GM21576 (cell line): Measurements from ENCODE around the gene DRG1.
"Not testable (repeated sequence)": the region's sequence is repeated elsewhere in the genome, so short reads cannot be mapped to it uniquely, and the experiment has no call there.

Experiments
- ATAC-seq: cut with Tn5 transposase; IDR thresholded peaks from one replicate; pipeline ENCODE4 v1.9.1; 2021; ENCODE audit warnings: mild to moderate bottlenecking, moderate library complexity; ENCODE audit not compliant: unreplicated experiment

DRG1 gene

DNA sequence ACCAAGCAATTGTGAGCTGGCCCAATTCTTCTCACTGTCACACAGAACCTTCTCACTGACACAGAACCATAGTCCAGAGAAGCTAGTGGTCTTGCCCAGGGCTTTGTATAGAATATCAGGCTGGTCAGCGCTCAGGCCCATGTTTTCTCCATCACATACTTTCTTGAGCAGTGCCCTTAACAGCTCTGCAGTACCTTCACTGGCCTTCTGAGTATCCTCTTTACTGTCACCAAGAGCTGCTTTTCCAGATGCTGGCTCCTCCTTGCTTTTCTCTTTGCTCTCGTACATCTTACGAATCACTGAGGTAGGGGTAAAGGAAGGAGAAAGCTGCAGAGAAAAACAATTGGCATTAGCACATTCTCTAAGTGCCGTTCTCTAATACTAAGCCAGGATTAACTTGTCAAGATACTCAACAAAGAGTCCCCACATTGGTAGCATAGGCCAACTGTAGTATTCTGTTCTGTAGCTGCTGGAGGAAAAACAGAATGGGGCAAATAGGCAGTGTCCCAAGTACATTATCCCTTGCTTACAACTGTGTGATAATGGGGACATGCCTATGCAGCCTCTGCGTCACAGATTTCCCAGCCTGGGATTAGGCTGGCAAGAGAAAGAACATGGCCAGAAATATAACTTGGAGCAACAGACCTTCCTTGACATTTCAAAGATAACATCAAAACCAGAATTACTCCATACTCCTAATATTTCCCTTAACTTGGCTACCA, 43.5 kb downstream of the DRG1 start:
- no peak for ATAC-seq

DNA sequence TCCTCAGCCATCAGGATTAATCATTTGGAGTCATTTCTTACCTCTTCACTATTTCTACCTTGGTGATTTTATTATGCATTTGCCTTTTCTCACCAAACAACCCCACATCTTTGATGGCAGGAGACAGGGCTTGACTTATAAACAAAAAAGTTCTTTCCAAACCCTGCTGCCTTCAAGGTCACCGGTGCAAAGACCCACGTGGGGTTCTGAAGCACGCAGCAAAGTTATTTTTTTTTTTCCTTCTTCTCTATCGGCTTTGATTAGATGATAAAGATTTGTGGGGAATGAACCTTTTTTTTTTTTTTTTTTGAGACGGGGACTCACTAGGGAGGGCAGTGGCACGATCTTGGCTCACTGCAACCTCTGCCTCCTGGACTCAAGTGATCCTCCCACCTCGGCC, 44.1 kb downstream of the DRG1 start:
- ATAC-seq, result no peak

DNA sequence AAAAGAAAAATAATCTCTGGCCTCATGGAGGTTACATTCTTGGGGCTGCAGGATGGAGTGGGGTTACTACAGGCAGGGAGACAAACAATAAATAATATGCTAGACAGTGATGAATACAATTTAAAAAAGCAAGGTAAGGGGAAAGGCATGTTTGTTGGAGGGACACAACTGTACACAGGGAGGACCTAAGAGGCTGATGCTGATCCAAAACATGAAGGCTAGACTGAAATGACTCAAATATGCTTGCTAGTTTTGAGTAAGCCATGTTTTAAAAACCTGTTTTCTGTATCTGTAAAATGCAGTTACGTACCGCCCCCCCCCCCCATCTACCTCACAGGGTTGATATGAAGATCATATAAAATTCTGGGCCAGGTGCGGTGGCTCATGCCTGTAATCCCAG, 46.2 kb downstream of the DRG1 start:
- ATAC-seq, result no peak

DNA sequence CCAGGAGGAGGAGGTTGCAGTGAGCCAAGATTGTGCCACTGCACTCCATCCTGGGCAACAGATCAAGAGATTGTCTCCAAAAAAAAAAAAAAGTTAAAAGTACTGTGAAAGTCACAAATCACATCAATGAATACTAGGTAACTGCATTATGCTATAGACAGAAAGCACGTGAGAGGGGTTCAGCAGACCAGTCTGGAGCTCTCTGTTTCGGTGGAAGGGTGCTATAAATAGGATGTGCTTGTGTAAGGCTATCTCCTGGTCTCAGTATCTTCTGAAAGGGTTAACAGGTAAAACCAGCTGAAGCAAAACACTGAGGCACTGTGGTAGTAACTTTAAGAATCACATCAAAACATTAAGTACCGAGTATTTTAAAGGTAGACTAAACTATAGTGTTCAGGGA, 46.8 kb downstream of the DRG1 start:
- ATAC-seq, result no peak

DNA sequence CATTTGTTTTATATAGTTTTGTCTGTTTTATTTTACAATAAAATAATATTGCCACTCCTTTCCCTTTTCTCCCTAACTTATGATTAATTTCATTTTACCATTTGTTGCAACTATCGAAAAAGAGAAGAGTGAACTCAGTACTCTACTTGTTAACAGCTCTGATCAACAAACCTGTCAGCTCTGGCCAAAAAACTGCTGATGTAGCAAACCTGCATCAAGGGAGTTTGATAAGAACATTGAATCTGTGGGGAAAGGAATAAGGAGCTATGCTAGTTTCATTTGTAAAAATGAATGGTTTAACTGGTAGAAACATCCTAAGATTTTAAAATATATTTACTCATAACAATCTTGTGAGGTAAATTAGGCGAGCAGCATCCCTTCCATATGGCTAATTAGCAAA, 47.4 kb downstream of the DRG1 start:
- ATAC-seq, result no peak

DNA sequence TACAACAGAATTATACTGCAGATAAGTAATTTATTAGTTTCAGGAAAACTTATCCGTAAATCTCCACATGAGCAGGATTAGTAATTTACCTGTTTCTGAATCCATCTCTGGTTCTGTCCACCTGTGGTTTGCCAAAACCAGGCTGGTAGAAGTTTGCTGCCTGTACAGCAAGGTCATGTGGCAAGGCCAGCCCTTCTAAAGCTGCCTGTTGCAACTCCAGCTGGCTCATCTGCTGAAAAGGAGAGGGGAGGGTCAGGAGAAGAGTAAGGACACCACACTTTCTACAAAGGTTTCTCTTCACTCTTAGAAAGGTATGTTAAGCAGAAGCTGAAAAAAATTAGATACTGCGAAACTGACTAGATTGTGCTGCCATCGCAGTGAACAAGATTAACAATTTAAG, 47.9 kb downstream of the DRG1 start:
- no peak for ATAC-seq

DNA sequence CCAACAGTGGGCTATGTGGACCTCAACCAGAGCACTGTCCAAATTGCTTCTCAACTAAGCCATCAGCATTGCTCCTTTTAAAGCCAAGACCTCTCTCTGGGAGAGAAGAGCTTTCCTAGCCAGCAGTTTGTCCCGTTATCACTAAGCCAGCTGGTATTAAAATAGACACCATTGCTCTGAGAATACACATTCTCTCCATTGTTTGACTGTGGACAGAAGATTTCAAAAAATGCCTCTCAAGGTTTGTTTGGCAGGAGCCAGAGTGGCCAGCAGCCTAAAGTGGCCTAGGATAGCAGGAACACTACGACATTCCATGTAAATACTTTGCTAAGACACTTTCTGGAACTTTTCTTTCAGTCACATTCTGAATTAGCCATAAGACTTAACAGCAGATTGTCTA, 49.0 kb downstream of the DRG1 start:
- ATAC-seq, result no peak

DNA sequence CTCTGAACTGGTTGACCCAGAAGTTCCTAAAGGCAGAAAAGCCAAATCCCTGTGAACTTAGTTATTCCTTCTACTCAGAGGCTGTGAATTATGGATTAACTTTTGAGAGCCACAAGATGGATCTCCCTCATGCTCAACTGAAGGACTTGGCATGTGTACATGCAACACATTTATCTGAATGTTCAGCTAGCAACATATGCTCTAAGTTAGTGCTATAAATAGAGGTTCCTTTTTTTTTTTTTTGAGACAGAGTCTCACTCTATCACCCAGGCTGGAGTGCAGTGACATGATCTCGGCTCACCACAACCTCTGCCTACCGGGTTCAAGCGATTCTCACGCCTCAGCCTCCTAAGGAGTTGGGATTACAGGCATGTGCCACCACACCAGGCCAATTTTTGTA, 50.1 kb downstream of the DRG1 start:
- no peak for ATAC-seq

DNA sequence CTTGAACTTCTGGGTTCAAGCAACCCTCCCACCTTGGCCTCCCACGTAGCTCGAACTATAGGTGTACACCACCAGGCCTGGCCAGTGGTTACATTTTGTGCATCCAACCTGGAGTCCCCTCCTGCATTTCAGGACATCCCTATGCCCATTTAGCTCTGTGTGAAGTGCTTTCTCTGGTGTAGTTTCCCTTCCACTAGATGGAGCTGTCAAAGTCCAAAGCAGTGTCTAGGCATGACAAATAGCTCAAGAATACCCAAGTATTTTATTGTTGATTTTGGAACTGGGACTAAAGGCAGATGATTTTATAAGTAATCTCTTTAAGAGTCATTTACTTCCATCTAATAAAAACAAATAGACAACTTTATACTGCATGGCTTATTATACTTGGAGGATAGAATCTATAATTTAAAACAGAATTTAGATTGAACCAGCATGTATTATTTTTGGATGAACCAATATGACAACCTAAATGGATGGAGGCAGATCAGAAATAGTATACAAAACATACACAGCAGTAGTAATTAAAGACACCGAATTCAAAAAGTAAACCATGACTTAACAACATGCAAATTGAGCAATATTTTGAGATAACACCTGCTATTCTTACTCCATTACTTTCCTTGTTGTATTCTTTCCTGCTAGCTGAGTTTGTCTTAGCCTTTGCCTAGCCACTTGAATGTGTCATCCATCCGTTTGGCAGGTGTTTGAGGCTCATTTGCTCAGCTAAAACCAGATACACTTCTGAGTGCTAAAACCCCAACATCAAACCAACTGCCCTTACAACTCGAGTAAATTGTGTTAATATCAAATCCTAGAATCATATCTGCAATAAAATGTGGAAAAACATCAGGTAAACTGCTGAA, 52.5 kb downstream of the DRG1 start:
- no peak for ATAC-seq

DNA sequence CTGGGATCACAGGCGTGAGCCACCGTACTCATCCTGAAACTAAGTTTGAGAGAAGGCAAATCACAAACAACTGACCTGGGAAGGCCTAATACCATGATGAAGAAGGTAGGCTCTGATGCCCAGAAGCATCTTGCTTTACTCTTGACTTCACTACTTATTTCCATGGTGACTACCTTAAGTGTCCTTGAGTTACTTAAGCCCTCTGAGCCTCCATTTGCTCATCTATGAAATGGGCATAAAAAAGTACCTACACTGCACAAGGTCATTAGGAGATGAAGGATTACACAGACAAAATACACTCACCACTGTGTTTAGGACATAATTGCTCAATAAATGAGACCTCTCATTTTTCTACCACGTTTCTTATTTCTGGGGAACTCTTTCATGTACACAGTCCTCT, 62.3 kb downstream of the DRG1 start:
- no peak for ATAC-seq

DNA sequence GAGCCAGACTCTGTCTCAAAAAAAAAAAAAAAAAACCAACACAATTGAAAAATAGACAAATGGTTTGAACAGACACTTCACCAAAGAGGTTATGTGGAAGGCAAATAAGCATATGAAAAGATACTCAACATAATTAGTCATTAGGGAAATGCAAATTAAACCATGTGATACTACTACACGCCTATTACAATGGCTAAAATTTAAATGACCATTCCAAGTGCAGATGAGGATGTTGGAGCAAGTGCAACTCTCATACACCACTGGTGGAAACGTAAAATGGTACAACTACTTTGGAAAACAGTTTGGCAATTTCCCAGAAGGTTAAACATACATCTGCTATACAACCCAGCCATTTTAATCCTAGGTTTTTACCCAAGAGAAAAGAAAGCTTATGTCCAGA, 65.9 kb downstream of the DRG1 start:
- no peak for ATAC-seq

DNA sequence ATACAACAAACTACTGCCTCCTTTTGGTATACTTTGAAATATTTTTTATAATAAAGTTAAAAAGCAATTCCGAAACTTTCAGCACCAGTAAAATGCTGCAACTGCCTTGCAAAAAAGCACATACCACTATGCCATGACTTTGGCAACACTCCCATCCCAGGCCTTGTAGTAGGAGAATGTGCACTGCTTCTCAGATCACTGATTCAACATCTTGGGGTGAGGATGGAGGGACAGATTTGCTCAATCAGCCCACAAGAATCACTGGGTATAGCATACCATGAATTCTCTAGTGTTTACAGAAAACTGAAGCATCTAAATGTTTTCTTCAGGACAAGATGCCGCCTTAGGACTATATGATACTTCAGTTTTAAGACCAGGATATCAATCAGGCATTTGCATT, 75.3 kb downstream of the DRG1 start:
- ATAC-seq, result no peak

DNA sequence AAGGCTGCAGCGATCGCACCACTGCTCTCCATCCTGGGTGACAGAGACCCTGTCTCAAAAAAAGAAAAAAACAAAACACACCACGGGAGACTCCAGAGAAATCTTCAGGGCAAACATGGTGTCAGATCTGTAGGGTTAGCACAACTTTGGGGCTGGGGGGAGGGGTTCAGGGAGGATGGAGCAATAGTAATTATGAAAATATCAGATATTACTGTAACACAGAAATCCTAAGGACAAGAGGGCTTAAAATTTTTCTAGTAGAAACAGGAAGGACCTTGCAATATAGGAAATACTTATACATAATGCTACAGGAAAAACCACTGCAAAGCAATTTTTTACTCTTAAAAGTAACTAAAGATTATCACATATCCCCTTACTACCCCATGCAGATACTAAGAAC, 76.4 kb downstream of the DRG1 start:
- ATAC-seq, result no peak

DNA sequence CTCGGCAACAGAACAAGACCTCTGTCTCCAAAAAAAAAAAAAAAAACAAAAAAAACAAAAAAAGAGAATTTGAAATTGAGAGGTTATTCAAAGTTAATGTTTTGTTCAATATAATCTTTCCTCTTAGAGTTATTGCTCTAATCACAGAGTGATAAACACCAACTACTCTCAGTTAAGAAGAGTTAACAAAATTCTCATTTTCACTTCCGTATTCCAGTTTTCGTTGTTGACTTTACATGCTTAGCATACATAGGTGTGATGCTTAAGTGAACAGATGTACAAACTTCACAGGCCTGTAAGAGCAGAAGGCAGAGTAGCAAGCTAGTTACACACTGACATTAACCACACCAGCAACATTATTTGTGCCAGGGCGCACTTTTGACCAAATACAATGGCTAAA, 77.9 kb downstream of the DRG1 start:
- peak; percentile 71 for ATAC-seq

DNA sequence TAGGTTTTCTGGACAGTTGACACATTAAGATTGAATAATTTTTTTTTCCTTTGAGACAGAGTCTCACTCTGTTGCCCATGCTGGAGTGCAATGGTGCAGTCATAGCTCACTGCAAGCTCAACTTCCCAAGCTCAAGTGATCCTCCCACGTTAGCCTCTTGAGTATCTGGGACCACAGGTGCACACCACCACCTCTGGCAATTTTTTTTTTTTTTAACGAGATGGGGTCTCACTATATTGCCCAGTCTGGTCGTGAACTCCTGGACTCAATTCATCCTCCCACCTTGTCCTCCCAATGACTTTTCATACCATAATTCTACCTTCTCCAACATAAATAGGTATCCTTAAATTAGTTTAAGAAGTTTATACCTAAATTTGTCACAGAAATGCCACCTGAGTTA, 81.7 kb downstream of the DRG1 start:
- no peak for ATAC-seq

DNA sequence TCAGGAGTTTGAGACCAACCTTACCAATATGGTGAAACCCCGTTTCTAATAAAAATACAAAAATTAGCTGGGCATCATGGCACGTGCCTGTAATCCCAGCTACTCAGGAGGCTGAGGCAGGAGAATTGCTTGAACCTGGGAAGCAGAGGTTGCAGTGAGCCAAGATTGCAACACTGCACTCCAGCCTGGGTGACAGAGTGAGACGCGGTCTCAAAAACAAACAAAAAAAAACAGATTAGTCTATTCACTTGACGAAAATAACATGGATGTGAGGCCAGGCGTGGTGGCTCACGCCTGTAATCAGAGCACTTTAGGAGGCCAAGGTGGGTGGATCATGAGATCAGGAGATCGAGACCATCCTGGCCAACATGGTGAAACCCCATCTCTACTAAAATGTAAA, 83.1 kb downstream of the DRG1 start:
- ATAC-seq, result not testable (repeated sequence)
